NCI-H1048 (cell line): ENCODE measurements around the gene NECTIN4.
A peak's percentile ranks its signal among the peaks of the same experiment; 100 is the strongest.

ENCODE experiments used
- DNase-seq: peaks from one replicate; lab custom pipeline; 2025; lab: John Stamatoyannopoulos, UW

Gene NECTIN4

DNA sequence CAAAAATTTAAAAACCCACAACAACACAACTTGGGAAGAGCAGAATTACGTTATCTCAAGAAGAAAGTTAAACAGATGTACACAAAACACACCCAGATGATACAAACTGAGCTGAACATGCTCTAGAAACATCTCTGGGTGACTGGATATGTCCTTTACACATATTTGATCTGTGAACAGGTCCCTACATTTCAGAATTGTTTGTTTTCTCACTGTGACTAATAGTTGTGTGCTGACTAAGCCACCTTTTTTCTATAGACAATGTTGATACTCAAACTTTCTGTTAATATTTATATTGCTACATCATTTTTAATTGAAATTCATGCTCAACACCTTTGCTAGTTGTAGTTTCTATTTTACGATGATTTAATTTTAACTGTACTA, 67.4 kb downstream of the NECTIN4 start:
- no peak for DNase-seq

DNA sequence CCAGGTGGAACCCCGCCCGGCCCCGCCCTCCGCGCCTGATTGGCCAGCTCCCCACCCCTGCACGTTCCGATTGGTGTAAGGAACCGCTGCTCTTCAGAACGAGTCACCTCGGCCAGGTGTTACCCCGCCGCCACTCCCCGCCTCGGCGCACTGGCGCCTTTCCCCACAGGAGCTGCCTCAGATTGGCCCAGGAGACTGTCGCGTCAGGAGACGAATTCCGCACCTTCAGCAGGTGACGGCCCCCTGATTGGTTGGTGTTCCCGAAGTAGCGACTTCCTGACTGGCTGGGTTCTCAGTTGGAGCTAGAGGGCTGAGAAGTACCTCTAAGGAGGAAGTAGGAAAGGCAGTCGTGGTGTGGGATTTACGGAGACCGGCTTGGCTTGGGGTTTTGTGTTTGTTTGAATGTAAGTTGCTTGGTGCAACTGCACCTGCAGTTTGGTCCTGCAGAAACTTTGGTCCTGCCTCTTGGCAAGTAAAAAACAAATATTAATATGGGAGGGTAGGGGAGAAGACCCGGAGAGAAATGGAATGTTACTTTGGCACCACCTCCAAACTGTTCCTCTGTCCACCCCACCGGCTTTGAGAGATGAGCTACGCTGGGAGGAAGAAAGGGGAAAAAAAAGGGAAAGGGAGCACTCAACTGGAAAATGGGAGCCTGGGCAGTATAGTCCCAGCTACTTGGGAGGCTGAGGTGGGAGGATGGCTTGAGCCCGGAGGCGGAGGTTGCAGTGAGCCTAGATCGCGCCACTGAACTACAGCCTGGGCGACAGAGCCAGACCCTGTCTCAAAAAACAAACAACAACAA, 68.0 kb downstream of the NECTIN4 start:
- DNase-seq = peak; percentile 99
